Stimulated activated CD4-positive, alpha-beta T cell treated with anti-CD3 and anti-CD28 coated beads, Interleukin-1b, Interleukin-23, amount 100 ng/mL, for 1 hour (primary cell): ENCODE results near the gene MAGI1.

Experiments
- DNase-seq, 2 donors: peaks; one replicate each; pipeline ENCODE4 v3.0.0-alpha.2; 2020; ENCODE audit warnings: low read depth in 2 of 2

Gene MAGI1

DNA sequence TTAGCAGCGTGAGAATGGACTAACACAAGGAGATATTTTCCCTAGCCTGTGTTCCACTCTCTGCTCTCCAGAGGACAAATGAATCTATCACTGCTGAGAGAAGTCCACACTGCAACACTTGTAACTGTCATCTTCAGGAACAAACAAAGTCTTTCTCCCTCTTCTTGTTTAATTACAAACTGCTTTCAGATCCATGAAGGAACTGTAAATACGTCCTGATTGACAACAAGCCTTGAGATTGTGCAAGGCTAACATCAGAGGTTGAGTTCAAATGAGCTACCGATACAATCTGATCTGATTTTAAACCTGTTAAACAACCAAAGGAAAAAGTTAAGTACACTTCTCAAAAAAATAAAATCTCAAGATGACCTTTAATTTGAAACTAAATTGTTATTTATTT is 712.1 kb downstream of the MAGI1 start:
- no peak for DNase-seq

DNA sequence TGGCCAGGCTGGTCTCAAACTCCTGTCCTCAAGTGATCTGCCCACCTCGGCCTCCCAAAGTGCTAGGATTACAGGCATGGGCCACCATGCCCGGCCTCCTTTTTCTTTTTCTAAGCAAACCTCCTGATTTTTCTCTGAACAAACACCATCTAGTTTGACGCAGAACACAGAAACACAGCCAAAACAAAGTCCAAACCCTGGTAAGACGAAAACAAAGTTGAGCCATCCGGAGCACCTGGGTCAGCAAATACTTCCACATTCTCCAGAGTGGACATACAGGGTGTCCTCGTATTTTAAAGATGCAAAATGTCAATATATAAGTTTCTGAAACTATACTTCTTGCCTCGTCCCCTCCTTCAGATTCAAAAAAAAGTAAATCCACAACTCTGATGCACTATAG is 715.8 kb downstream of the MAGI1 start:
- no peak for DNase-seq

DNA sequence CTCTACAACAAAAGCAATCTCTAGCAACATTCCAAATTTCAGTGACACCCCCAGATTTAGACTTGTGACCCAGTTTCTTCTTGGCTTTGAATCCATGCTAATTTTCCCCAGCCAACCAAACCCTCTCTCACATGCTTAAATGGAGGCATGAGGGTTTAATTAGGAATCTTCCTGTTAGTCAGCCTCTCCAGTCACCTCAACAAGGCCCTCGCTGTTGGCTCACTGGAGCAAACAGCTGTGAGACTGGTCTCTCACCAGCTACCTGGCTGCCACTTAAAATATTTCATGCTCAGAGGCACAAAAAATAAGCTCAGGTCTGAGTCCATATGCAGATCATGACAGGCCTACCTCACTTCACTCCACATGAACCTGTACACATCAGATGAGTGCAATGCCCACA is 720.5 kb downstream of the MAGI1 start:
- no peak for DNase-seq

DNA sequence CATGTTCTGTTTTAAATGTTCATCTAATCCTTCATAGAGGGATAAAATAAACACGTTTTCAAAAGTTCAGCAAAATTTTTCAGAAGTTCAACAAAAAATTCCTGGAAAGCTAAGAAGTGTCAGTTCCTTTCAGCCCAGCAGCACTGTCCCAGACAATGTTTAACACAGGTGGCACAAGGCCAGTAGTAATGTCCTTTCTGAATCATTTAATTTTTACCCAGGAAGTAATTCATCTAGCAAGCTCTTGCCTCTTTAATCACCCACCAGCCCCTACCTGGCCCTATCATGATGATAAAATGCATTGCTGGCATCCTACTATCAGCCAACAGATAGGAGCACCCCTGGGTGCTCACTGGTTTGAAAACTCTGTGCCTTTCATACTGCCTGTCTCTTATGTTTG is 723.8 kb downstream of the MAGI1 start:
- DNase-seq = no peak

DNA sequence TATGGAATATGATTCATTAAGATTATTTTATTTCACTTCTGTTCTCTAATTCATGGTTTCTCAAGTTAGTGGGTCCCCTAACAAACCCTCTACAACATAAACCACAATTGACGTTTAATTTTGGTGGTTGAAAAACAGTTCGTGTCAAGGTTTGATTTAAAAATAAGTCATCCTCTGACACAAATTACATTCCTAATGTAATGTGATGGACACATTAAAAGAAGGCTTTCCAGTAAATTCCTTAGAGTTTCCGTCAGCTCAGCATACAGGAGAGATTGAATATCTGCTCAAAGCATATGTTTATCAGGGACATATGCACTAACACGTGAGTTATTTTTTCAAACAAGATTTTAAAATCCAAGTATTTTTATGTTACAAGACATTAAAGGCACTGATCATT is 724.4 kb downstream of the MAGI1 start:
- no peak for DNase-seq

DNA sequence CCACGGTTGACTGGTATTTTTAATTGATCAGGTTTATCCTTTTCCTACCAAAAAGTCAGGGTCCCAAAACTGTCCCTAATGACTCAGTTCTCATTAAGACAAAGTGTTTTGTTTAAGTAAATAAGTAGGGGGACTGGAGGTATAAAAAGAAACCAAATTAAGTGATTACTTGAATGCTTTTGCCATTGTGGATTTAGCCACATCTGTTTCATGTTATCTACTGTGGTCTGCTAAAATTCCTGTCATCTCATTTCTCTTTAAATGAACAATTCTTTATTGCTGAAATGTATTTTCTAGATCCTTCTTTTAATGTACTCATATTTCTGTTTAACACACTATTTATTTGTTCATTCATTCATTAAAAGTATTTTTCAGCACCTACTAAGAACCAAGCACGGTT is 725.1 kb downstream of the MAGI1 start:
- no peak for DNase-seq

DNA sequence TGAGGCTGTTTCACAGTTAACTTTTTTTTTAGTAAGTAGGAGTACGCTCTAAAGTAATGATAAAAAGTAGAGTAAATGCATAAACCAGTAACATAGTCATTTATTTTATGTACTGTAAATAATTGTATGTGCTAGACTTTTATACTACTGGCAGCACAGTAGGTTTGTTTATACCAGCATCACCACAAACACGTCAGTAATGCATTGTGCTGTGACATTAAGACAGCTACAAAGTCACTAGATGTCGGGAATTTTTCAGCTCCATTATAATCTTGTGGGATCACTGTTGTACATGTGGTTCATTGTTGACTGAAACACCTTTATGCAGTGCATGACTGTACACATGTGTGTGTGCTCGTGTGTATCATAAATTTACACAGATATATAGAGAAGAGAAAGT is 732.9 kb downstream of the MAGI1 start:
- DNase-seq = no peak
